ENCODE results near the gene RGS1. TPM values are rescaled to one million over a fixed set of nuclear protein-coding genes. Genes with fewer than 3 reads are reported as not detected.
"Not testable (repeated sequence)": the region's sequence is repeated elsewhere in the genome, so short reads cannot be mapped to it uniquely, and the experiment has no call there.

The RGS1 gene
- total RNA-seq, 1 donor from 2014 or later = not detected

GRCh38 chr1:192530254-192530653 is 45.3 kb upstream of the RGS1 start:
- TF ChIP-seq CTCF (IDR thresholded peaks at IDR 0.05; ENCODE audit: insufficient read depth, low read length, poor library complexity, severe bottlenecking) = no peak
- no peak for DNase-seq (ENCODE audit: low read depth)

GRCh38 chr1:192531037-192531703 is 44.4 kb upstream of the RGS1 start:
- peak; percentile 78 for DNase-seq (ENCODE audit: low read depth)
- not testable (repeated sequence) for H3K4me3 ChIP-seq (ENCODE audit: low read depth, low read length); H3K36me3 ChIP-seq (ENCODE audit: control insufficient read depth, insufficient read depth, low read length); H3K27me3 ChIP-seq (ENCODE audit: control insufficient read depth, insufficient read depth, low read length)

More at GRCh38 chr1:192530254-192530653, 45.3 kb upstream of the RGS1 start:
- Histone ChIP-seq H3K36me3 (ENCODE audit: control insufficient read depth, insufficient read depth, low read length) (no peaks in the 10 kb centered on the region), H3K27me3 (ENCODE audit: control insufficient read depth, insufficient read depth, low read length) (no peaks in the 10 kb centered on the region), H3K4me3 (ENCODE audit: low read depth, low read length) (no peak overlapping the region)

- no peak for DNase-seq (ENCODE audit: low read depth)
- Histone ChIP-seq H3K36me3 (ENCODE audit: control insufficient read depth, insufficient read depth, low read length) (no peaks in the 10 kb centered on the region), H3K27me3 (ENCODE audit: control insufficient read depth, insufficient read depth, low read length) (no peaks in the 10 kb centered on the region), H3K4me3 (ENCODE audit: low read depth, low read length) (no peak overlapping the region)
- no peak for TF ChIP-seq CTCF (IDR thresholded peaks at IDR 0.05; ENCODE audit: insufficient read depth, low read length, poor library complexity, severe bottlenecking)
Measured at GRCh38 chr1:192534666-192535065, 40.9 kb upstream of the RGS1 start.

- no peak for DNase-seq (ENCODE audit: low read depth)
- no peak overlapping the region for H3K4me3 ChIP-seq (ENCODE audit: low read depth, low read length)
- TF ChIP-seq CTCF (IDR thresholded peaks at IDR 0.05; ENCODE audit: insufficient read depth, low read length, poor library complexity, severe bottlenecking) = no peak
- no peaks in the 10 kb centered on the region for H3K36me3 ChIP-seq (ENCODE audit: control insufficient read depth, insufficient read depth, low read length)
- no peaks in the 10 kb centered on the region for H3K27me3 ChIP-seq (ENCODE audit: control insufficient read depth, insufficient read depth, low read length)
Measured at GRCh38 chr1:192535916-192536664, 39.5 kb upstream of the RGS1 start.

- TF ChIP-seq CTCF (IDR thresholded peaks at IDR 0.05; ENCODE audit: insufficient read depth, low read length, poor library complexity, severe bottlenecking) = no peak
- H3K36me3 ChIP-seq (ENCODE audit: control insufficient read depth, insufficient read depth, low read length) = no peaks in the 10 kb centered on the region
- no peak for DNase-seq (ENCODE audit: low read depth)
- no peaks in the 10 kb centered on the region for H3K27me3 ChIP-seq (ENCODE audit: control insufficient read depth, insufficient read depth, low read length)
- H3K4me3 ChIP-seq (ENCODE audit: low read depth, low read length) = no peak overlapping the region
Measured at GRCh38 chr1:192538407-192539296, 36.9 kb upstream of the RGS1 start.
